ENCODE data around the gene WDHD1.
"Not testable (repeated sequence)": the region's sequence is repeated elsewhere in the genome, so short reads cannot be mapped to it uniquely, and the experiment has no call there.

WDHD1 gene

GRCh38 chr14:55047301-55048053, 20.6 kb upstream of the WDHD1 start:
- DNase-seq = no peak

- no peak for DNase-seq
Observed at GRCh38 chr14:55045087-55045486, 18.2 kb upstream of the WDHD1 start.

GRCh38 chr14:55043528-55043927, 16.6 kb upstream of the WDHD1 start:
- no peak for DNase-seq

- no peak for DNase-seq
Observed at GRCh38 chr14:55038708-55039107, 11.8 kb upstream of the WDHD1 start.

DNA sequence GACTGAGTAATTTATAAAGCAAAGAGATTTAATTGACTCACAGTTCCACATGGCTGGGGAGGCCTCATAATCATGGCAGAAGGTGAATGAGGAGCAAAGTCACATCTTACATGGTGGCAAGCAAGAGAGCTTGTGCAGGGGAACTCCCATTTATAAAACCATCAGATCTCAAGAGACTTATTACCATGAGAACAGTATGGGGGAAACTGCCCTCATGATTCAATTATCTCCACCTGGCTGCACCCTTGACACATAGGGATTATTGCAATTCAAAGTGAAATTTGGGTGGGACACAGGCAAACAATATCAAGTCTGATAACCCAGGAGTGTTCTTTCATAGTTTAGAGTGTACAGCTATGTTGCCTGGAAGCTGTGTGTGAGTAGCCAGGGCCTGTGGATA, 11.1 kb upstream of the WDHD1 start:
- DNase-seq = not testable (repeated sequence)

DNA sequence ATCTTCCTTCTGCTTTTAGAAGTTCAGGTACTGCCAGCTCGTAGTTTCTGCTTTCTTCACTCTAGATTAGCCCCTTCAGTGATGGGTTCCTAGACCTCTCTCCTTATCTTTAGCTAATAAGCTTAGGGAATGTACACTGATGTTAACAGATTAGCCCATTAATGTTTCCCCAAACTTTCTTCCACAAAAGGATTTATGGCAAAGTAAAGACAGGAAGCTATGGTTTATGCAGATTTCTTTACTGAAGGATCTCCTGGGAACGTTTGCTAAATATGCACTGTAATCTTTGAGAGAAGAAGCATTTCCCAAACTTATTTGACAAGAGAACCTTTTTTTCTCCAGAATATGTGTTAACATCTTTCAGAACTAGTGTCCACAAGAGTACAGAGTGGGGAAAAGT, 4.3 kb upstream of the WDHD1 start:
- DNase-seq = no peak

GRCh38 chr14:55028476-55028875, 1.6 kb upstream of the WDHD1 start:
- no peak for DNase-seq

- no peak for DNase-seq
Observed at GRCh38 chr14:55028066-55028465, 1.2 kb upstream of the WDHD1 start.

DNA sequence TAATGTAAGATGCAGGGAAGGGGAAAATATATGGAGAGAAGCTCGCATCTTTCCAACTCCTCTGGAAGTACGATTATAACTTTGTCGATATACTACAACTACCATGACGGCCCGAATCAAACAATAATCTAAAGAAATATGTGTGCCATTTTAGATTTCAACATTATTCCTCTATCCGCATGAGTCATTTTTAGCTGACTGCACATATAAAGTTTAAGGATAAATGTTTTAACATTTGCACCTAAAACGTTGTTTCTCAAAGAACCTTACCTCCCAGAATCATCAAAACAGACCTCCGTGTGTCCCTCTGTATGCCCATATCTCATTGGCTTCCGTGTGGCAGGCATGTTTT, 482 bp downstream of the WDHD1 start:
- no peak for DNase-seq

DNA sequence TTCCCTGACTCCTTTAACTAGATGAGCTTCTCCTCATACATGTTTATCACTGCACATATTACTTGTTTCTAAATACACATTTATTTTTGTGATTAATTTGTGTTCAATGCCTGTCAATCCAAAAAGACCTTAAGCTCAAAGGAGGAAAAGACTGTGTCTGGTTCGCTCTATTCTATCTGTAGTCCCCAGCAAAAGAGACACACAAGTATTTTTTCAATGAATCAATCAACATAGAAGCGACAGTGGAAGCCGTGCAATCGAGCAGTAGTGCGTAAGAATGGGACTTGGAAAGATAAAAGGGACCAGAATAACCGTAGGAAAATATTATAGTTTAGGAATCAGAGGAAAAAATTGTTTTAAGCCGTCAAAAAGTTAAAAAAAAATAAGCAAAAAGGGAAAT, 951 bp downstream of the WDHD1 start:
- DNase-seq = no peak

- DNase-seq = not testable (repeated sequence)
Observed at GRCh38 chr14:55024365-55024764, 2.5 kb downstream of the WDHD1 start.

- DNase-seq = no peak
Observed at GRCh38 chr14:55019968-55020554, 6.8 kb downstream of the WDHD1 start.

DNA sequence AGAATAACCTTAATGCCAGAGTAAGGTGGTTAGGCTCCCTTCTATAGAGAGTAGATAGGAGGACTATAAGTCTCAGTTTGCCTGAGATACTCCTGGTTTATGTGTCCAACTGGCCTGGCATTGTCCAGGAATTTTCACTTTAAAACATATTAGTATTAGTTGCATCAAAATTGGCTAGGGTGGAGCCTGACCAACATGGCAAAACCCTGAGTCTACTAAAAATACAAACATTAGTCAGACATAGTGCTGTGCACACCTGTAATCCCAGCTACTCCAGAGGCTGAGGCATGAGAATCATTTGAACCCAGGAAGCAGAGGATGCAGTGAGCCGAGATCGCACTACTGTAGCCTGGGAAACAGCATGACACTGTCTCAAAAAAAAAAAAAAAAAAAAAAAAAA, 11.9 kb downstream of the WDHD1 start:
- no peak for DNase-seq

- DNase-seq = no peak
Observed at GRCh38 chr14:55005071-55005470, 21.8 kb downstream of the WDHD1 start.

GRCh38 chr14:55000381-55000780, 26.5 kb downstream of the WDHD1 start:
- DNase-seq = no peak

DNA sequence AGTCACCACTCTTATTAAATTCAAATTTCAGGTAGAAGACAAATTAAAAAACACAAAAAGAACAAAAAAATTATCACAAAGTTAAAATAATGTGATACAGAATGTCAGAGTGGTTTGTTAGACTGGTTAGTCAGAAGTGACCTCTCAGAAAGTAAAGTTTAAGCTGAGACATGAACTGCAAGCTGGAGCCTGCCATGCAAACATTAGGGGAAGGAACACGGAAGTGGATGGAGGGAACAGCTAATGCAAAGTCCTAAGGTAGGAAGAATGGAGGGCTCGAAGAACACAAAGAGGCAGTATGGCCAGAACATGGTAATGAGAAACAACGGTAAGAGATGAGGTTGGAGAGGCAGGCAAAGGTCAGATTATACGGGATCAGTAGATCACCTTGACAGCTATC, 41.7 kb downstream of the WDHD1 start:
- DNase-seq = no peak

- DNase-seq = no peak
Observed at GRCh38 chr14:54981698-54982097, 45.2 kb downstream of the WDHD1 start.

- no peak for DNase-seq
Observed at GRCh38 chr14:54979039-54979438, 47.9 kb downstream of the WDHD1 start.

DNA sequence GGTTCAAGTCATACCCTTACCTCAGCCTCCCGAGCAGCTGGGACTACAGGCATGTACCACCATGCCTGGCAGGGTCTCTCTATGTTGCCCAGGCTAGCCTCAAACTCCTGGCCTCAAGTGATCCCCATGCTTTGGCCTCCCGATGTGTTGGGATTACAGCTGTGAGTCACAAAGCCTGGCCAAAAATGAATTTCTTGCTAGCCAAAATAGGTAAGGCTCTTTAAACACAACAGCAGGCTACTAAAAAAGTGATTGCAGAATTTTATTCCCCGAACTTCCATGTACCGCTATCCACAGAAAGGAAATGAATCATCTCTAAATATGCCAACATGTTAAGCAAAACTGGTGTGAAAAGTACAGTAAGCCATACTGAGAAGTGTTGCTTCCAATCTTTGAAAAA, 50.6 kb downstream of the WDHD1 start:
- DNase-seq = no peak

DNA sequence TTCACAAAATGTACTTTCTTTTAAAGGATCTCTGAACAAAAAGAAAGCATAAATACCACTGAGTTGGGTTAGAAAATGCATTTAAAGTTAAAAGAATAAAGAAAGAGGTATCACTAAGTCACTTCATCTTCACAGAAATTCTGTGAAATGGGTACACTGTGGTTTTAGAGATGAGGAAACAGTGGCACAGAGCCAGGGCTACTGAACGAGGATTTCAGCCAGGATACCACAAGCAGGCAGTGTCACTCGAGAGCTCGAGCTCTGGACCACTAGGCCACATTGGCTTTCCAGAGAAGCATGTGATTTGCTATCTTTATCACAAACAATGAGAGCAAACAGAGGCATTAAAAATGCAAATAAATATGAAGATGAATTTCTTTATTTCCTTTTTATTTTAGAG, 51.0 kb downstream of the WDHD1 start:
- DNase-seq = no peak

DNA sequence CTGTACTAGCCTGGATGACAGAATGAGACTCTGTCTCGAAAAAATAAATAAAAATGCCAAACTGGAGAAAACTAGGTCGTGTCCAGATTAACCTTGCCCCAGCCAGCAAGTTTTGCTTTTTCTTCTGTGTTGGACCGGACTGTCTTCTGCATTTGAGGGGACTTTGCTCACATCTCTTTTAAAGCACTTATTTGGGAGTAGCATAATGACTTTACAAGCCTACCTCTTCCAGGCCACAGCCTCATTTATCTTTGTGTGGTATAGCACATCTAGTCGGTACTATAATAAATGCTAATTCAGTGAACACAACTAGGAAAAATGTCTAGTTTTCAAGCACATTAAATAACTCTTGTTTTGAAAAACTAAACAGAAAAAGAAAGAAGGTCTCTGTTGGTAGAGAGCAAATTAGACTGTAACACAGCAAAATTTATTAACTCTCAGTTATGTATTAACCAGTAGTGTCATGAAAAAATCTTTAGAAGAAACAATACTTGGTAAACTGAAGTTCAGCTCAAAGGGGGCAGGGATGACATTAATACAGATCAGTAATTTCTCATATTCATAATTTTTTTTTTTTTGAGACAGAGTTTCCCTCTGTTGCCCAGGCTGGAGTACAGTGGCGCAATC, 52.0 kb downstream of the WDHD1 start:
- no peak for DNase-seq

DNA sequence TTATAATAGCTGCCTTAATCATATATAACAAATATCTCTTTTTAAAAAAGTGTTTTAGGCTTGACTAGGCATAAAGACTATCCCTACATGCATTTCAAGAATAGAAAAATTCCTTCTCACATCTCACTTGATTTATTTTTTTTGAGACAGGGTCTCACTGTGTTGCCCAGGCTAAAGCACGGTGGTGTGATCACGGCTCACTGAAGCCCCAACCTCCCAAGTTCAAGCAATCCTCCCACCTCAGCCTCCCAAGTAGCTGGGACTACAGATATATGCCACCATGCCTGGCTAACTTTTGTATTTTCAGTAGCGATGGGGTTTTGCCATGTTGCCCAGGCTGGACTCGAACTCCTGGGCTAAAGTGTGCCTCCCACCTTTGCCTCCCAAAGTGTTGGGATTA, 59.4 kb downstream of the WDHD1 start:
- no peak for DNase-seq

DNA sequence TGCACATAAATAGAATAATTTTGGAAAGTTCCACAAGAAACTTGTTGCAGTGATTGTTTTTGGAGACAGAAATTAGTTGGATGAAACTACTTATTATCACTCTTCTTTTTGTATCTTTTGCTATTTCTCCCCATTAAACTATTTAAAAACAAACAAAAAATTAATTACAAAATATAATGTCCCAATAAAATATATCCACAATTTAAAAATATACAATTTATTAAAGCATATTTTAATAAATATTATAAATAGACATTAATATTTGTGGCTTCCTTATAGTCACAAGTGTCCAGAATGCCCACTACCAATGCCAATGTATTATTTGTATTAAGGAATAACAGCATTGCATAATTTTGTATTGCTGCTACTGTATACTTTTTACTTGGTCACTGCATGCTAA, 71.8 kb downstream of the WDHD1 start:
- DNase-seq = no peak

GRCh38 chr14:54953609-54954008, 73.3 kb downstream of the WDHD1 start:
- DNase-seq = not testable (repeated sequence)

DNA sequence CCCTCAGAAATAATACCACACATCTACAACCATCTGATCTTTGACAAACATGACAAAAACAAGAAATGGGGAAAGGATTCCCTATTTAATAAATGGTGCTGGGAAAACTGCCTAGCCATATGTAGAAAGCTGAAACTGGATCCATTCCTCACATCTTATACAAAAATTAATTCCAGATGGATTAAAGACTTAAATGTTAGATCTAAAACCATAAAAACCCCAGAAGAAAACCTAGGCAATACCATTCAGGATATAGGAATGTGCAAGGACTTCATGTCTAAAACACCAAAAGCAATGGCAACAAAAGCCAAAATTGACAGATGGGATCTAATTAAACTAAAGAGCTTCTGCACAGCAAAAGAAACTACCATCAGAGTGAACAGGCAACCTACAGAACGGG, 74.1 kb downstream of the WDHD1 start:
- not testable (repeated sequence) for DNase-seq
